HL-60/S4 treated with retinoic acid at 250 ng/mL for 4 days and 3 days (cell line): ENCODE measurements around the gene TIMM17A.
"Not testable (repeated sequence)": the region's sequence is repeated elsewhere in the genome, so short reads cannot be mapped to it uniquely, and the experiment has no call there.

Source experiments
- in situ Hi-C: fragments of 300-500 bp; cut with MboI; formaldehyde crosslinking; loops from 2 replicates; pipeline ENCODE4 v1.7.0; 2022; ENCODE audit warnings: low sequenced_read_pairs

TIMM17A gene

DNA sequence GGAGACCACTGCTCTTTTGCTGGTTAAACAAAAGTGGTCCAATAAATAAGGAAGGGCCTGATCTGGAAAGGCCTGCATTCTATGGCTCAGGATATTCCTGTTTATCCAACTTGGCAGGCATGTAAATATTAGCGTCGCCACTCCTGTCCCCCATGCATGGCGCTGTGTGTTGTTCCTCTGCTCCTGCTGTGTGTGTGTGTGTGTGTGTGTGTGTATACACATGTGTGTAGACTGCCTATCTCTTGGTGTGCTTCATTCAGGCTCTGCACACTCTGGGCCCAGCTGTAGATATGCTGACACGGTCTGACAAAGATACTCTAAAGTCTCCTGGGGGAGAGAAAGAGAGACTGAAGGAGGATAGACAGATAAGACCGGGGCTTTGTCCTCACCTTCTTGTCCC is 15.7 kb upstream of the TIMM17A start:
- in situ Hi-C loops, result no loop called here

DNA sequence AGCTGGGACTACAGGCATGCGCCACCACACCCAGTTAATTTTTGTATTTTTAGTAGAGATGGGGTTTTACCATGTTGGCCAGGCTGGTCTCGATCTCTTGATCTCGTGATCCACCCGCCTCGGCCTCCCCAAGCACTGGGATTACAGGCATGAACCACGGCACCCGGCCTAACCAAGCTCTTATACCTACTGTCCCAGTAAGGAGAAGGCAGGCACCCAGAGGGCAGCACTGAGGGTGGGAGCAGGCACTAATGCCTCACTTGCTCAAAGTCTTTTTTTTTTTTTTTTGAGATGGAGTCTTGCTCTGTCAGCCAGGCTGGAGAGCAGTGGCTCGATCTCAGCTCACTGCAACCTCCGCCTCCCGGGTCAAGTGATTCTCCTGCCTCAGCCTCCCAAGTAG is 15.0 kb upstream of the TIMM17A start:
- in situ Hi-C loops, result not testable (repeated sequence)

DNA sequence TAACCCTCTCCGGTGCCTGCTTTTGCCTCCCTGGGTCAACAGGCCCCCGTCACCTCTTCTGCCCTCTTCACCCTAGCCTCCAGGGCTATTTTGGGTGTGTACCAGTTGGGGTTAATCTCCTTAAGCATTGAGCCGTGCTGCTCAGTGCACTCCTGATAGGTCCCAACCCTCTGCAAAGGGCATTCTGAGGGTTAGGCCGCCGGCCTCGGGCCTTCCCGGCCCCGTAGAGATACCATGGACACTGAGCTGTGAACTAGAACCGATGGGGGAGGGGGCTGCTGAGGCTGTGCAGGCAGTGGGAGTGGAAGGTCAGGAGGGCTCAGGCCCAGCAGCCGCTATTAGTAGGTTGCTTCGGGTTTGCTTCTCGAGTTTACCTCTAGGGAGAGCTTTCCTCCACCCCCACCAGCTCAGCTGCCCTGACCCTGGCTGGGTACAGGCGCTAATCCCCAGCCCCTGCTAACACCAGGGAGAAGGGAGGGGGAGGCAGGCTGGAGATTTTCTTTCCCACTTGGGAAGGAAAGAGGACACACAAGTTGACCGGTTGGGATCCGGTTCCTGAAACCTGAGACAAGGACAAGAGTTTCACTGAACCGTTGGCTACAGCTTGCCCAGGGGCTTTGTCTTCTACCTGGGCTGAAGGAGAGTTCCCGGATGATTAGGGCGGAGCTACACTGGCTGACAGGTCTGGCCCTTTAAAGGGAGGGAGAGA is 13.7 kb upstream of the TIMM17A start:
- in situ Hi-C loops, result no loop called here

DNA sequence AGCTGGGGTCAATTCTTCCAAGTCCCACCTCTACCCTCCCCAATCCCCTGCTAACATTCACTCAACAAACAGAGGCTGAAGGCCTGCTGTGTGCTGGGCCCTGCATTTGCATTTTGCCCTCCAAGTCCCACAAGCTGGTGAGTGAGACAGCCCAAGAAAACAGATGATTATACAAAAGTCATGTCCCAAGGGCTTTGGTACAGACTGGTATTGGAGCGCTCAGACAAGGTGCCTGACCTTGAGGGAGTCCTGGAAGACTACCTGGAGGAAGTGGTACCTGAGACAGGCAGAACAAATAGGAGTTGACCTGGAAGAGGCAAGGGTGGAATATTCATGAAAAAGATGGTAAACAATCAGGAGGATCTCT is 13.2 kb upstream of the TIMM17A start:
- in situ Hi-C loops, result no loop called here

DNA sequence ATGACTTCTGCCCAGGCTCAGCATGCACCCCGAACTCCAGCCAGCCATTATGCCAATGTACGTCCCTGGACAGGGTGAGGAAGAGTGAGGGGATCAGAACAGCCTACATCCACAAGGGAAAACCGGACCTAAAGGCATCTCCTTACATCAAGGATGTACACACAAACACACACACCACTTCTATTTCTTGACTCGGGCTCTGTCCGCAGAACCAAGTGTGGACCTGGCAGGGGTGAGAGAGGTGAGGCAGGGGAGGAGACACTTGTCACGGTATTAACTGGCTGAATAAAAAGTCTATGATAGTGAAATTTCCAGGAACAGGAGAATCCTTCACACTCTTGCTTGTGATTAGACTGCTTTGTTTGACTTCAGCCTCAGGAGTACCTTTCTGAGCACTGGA is 11.3 kb upstream of the TIMM17A start:
- in situ Hi-C loops, result no loop called here

DNA sequence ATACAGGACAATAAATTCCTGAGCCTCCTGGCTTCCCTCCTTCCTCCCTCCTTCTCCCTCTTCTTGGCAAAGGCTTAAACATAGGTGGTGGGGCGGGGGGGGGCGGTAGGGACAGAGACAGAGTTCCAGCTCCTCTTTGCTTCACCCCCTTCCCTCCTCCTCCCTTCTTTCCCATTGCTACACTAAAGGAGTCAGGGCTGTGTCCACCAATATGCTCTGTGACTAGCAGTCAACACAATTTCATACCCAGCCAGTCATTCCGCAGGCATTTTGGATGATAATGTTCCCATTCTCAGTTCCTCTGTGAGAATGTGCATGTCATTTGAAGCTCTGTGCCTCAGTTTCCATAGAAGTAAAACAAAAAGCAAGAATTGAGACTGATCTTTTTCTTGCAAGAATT is 10.7 kb upstream of the TIMM17A start:
- in situ Hi-C loops, result no loop called here

DNA sequence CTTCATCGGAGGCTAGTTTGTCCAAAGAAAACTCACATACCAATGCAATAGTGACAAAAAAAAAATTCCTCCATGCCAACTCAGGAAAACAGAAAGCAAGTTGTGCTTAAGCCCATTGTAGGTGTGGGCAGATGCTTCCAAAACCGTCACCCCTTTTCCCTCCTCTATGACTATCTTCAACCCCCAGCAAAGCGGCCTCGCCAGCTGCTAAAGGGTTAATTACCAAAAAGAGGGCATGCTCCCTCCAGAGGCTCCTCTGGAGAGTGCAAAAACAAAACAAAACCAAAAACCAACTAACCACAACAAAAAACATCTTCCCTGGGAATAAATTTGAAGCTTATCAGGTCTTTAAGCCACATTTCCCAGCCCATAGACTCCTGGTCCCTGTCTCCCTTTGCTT is 10.1 kb upstream of the TIMM17A start:
- in situ Hi-C loops, result no loop called here

DNA sequence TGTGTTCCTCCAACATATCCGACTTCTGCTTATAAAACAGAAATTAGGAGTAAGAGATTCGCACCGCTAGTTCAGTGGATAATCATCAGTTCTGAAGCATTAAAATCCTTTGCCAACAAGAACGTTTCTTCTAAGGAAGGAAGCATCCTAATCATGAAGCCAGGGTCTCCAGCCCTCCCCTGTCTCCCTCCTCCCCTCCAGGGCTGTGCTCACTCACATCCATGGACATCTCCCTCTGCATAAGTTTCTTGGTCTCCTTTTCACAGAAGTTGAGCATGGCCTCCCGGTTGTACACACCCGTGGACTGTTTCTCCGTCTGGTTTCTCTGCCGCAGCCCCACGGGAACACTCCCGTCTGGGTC is 9.5 kb upstream of the TIMM17A start:
- in situ Hi-C loops, result no loop called here

DNA sequence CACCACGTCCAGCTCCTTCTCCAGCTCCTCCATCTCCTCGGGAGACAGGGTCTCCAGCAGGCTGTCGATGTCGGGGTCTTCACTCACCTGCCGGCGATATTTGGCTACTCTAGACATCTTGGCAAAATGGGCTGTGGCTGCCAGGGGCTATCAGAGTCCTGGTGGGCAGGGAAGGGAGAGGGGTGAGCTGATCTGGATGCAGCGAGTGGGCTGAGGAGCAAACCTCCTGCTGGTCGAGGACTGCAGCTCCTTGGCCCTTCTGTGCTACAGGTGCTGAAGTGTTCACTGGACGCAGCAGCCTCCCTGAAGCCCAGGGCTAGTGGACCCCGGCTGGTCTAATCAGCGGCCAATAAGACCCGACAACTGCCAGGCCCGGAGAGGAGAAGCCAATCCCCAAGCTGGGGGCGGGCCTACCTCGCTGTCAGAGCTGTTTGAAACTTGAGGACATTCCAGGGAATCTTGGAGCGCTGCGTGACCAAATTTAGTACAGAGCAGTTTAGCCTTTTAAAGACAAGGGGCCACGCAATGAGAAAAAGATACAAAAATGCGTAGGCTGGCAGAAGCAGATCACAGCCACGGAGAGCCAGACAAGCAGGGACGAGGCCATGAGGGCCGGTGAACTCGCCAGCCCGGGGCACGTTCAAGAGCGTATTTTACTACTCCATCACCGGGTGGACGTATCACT is 8.9 kb upstream of the TIMM17A start, which contains the start of gene LMOD1:
Gene LMOD1, minus strand, starts transcription at position 325 of the 685 bp plus-strand sequence. Its CDS starts 208 bp downstream, at position 117.
- in situ Hi-C loops, result no loop called here

DNA sequence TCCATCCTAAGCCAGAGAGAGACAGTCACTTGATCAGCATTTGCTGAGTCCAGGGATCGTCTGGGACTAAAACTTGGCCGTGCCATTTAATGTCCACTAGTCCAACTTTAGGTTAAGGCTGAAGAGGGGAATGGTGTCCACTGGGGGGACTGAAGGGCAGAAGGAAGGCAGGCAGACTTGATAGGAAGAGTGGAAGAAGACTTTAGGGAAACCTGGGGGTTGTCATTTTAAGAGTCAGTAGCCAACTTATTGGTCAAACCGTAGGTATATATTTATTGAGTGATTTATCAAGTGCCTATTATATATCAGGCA is 7.7 kb upstream of the TIMM17A start:
- in situ Hi-C loops, result no loop called here

DNA sequence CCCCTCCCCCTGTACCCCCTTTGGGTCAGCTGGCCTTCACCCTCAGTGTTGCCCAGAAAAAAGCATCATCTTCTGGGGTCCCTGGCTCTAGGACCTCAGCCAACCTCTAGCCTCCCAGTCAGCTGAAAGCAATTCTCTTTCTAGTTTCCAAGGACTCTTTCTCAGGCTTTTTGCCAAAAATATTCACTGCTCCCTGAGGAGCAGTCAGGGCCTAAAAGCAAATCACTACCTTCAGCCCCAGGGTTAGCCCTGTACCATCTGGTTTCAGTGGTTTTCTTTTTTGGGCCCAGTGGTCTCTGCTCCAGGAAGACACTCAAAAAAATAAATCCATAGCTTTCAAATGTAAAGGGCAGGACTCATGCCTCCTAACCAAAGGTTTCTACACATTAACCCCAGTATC is 5.8 kb upstream of the TIMM17A start:
- in situ Hi-C loops, result no loop called here

DNA sequence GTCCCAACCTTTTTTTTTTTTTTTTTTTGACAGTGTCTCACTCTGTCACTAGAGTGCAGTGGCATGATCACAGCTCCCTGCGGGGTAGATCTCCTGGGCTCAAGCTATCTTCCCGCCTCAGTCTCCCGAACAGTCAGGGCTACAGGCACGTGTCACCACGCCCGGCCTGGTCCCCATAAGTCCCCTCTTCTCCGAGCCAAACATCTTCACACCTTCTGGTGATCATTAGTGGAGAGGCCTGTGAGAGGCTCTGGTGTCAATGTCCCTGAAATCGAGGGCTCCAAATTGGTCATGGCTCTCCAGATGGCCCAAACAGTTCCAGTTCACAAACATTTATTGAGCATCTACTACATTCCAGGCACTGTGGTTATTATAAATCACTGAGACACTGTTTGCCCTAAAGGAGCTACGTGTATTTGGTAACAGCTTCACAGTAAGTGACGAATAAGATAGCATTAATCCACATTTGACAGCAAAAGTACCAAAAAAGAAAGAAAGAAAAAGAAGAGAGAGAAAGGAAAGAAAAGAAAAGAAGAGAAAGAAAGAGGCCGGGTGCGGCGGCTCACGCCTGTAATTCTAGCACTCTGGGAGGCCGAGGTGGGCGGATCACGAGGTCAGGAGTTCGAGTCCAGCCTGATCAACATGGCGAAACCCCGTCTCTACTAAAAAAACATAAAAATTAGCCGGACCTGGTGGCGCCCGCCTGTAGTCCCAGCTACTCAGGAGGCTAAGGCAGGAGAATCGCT is 867 bp upstream of the TIMM17A start:
- in situ Hi-C loops, result no loop called here

DNA sequence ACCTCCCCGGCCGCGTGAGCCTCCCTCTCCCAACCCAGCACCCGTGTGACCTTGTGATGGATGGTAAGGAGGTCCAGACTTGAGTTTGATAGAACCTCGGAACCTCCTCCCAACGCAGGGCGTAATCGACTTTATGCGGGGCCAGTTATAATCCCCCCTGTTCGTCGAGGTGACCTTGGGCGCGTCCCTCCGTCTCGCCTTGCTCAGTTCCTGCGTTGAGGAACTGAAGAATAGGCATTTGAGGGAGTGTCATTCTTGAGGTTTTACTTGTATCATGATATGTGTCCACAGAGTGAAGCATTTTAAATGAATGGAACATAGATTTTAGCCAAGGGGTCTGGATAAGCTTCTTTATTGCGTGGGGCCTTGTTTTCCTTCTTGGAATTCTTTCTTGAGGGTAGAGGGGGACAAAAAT is 433 bp downstream of the TIMM17A start:
- in situ Hi-C loops, result no loop called here

DNA sequence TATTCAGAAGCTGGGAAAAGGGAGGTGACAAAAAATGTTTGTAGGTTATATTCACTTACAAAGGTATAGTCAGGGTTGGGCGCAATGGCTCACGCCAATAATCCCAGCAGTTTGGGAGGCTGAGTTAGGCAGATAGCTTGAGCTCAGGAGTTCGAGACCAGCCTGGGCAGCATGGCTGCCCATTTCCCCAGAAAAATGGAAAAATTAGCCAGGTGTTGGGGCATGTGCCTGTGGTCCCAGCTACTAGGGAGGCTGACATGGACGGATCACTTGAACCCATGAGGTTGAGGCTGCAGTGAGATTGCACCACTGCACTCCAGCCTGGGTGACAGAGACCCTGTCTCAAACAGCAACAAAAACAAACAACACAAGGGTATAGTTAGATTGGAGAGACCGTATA is 3.0 kb downstream of the TIMM17A start:
- in situ Hi-C loops, result no loop called here

DNA sequence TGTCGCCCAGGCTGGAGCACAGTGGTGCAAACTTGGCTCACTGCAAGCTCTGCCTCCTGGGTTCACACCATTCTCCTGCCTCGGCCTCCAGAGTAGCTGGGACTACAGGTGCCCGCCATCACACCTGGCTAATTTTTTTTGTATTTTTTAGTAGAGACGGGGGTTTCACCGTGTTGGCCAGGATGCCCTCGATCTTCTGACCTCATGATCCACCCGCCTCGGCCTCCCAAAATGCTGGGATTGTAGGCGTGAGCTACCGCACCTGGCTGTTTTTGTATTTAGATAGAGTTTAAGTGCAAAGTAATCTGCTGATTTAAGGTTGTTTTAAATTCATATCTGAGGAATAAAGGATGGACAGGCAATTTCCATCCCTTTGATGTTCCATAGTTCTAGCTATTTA is 7.1 kb downstream of the TIMM17A start:
- in situ Hi-C loops, result not testable (repeated sequence)

DNA sequence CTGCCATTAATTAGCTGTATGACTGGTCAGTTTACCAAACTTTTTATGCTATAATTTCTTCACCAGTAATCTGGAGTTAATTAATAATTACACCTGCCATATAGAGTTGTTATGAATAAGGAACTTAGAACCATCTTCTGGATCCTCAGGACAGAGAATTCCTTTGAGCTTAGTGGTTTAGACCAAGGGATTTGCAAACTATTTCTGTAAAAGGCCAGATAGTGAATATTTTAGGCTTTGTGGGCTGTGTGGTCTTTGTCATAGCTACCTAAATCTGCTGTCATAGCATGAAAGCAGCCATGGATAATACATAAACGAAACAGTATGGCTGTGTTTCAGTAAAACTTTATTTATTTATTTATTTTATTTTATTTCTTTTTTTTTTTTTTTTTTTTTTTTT is 9.0 kb downstream of the TIMM17A start:
- in situ Hi-C loops, result no loop called here

DNA sequence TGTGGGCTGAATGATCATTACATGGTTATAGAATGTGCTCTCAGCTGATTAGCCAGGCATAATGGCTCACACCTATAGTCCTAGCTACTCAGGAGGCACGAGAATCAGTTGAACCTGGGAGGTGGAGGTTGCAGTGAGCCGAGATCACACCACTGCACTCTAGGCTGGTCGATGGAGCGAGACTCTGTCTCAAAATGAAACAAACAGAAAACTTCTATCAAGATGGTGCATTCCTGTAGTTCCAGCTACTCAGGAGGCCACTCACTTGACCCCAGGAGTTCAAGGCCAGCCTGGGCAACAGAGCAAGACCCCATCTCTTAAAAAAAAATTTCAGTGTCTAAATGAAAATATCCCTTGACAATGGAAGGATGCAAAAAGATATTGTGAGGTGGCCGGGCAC is 10.9 kb downstream of the TIMM17A start:
- in situ Hi-C loops, result no loop called here

DNA sequence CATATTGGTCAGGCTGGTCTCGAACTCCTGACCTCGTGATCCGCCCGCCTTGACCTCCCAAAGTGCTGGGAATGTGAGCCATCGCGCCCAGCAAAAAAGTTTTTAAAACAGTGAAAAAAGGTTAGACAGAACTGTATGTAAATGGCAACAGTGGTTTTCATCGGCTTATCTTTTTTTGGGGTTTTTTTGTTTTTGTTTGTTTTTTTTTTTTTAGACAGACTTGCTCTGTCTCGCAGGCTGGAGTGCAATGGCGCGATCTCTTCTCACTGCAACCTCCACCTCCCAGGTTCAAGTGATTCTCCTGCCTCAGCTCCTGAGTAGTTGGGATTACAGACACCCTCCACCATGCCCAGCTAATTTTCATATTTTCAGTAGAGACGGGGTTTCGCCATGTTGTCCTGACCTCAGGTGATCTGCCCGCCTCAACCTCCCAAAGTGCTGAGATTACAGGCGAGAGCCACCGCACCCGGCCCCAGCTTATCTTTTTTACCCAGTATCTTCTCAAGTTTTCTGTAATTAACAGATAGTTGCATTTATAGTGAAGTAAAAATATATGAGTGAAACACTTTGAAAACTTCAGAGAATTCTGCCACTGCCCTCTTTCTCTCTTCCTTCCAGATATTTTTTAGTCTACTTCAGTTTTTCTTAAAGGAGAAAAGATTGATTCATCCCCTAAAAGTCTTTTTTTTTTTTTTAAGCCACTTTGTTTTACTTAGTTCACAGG is 13.1 kb downstream of the TIMM17A start:
- in situ Hi-C loops, result no loop called here

DNA sequence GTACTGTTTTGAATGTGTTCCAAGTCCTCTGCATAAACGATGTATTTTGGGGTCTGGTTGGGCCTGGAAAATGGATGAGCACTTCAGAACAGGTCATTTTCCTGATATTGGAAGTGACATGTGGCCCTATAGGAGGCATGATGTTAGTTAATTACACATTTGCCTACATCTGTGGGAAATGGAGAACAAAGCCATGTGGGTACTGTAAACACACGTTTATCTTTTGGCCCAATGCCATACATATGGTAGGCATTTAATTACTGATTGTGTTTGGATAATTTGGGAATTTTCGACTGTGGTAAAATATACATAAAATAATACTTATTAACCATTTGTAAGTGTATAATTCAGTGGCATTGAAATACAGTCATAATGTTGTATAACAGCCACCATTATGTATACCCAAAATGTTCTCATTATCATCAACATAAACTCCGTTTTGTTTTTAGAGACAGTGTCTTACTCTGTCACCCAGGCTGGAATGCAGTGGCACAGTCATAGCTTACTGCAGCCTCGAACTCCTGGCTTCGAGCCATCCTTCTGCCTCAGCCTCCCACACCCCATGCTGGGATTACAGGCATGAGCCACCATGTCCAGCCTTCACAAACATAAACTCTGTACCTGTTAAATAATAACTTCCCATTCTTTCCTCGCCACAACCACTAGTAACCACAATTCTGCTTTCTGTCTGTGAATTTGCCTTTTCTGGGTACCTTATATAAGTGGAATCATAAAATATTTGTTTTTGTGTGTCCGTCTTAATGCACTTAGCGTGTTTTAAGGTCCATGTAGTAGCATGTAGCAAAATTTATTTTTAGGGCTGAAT is 15.2 kb downstream of the TIMM17A start:
- in situ Hi-C loops, result loop anchor here (10.0 kb wide), 1 partner anchor 96 kb away; no protein-coding TSS in a partner anchor

DNA sequence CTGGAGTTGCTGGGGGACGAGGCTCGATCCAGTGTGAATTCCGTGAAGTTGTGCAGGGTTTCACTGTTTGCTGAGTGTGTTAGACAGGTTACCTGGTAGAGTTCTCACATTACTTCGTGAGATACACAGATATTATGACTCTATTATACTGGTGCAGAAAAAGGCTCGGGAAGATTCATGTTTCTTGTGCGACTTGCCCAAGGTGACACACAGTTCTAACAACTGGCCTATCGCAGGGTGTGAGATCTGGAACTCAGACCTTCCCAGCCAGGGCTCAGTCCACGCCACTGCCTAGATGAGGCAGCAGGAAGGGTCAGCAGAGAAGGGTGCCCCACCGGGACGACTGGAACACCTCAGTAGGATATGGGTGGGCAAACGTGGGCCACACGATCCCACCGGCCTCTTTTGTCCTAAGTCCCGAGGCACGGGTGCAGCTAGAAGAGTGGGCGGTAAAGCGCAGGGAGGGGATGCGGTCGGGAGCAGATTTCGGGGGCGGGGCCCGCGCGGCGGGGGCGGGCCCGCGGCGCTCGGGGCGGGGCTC is 26.8 kb downstream of the TIMM17A start:
- in situ Hi-C loops, result no loop called here
